NCI-H510A treated with DMSO at 0.1 percent for 48 hours (cell line): Measurements from ENCODE around the gene CPLANE1.
"Not testable (repeated sequence)": the region's sequence is repeated elsewhere in the genome, so short reads cannot be mapped to it uniquely, and the experiment has no call there.

Source experiments
- DNase-seq: peaks from one replicate; lab custom pipeline; 2025; lab: John Stamatoyannopoulos, UW

The CPLANE1 gene

GRCh38 chr5:37208883-37209797, 40.0 kb downstream of the CPLANE1 start:
- no peak for DNase-seq

DNA sequence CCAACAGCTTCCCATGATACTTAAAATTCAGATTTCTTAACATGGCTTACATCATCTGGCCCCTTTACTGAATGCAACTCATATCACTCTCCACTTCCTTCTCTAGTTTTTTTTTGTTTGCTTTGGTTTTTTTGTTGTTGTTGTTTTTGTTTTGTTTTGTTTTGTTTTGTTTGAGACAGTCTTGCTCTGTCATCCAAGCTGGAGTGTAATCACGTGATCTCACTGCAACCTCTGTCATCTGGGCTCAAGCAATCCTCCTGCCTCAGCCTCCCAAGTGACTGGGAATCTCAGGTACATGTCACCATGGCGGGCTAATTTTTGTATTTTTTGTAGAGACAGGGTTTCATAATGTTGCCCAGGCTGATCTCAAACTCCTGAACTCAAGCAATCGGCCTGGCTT, 41.4 kb downstream of the CPLANE1 start:
- no peak for DNase-seq

DNA sequence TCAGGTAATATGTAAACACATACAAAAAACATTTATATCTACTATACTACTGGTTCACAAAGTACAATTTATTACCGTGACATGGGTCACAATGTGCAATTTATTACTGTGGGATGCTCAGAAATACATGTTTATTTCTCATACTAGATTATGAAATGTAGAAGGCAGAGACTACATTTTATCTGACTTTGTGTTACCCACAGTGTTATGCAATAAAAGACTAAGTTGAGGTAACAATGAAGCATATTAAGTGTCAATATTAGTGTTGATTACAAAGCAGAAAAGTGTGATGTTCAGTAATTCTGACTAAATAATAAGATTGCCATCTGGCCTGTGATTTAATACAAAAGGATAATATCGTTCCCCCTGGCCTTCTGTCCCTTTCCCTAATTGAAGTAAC, 42.4 kb downstream of the CPLANE1 start:
- no peak for DNase-seq

DNA sequence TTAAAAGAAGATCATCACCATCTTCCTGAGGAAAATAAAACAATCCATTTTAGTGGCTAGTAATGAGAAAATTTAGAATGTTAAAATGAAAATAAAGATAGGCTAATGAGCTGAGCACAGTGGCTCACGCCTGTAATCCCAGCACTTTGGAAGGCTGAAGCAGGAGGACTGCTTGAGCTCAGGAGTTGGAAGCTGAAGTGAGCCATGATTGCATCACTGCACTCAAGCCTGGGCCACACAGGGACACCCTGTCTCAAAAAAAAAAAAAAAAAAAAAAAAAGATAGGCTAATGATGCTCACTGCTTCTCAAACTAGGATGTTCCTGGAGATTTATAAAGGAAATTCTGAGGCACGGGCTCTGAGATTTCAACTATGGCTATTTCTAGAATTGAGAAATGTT, 50.3 kb downstream of the CPLANE1 start:
- no peak for DNase-seq

DNA sequence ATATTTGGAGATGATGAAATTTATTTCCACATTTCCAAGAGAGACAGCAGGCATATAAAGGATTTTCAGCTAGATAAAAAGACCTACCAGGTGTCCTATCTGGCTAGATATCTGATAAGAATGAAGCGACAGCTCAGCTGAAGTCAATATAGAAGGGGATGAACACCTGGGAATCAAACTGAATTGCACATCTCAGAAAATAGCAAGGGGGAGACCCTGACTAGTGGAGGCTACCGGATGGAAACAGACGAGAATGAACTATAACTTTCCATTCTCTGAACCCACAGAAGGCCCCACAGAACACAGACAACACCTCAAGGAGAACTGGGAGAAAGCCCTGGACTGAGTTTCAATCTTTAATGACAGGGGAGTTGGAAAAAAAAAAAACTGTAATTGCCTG, 51.1 kb downstream of the CPLANE1 start:
- no peak for DNase-seq

GRCh38 chr5:37197340-37198050, 51.7 kb downstream of the CPLANE1 start:
- DNase-seq, result no peak

DNA sequence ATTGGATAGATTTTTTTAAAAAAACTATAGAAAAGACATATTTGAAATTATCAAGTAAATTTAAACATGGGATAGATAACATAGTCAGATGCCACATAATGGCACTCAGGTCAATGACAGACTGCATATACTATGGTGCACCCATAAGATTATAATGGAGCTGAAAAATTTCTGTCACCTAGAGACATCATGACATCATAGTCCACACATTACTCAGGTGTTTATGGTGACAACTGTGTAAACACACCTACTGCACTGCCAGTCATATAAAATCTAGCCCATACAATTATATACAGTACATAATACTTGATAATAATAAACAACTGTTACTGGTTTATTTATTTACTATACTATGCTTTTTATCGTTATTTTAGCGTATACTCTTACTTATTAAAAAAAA, 58.6 kb downstream of the CPLANE1 start:
- no peak for DNase-seq

DNA sequence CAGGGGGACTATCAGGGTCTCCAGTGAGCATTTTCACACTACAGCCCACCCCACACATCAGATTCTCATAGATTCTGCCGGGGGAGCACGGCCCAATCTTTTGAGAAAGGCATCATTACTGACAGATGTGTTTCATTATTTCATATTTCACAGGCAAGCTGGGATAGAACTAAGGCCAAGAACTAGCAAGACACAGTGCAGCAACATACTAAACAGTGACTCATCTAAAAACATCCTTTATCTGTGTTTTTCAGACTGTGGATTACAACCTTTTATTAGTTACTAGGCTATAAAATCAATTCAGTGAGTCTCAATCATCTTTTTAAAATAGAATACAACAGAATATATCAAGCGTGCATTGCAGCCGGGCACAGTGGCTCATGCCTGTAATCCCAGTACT, 59.8 kb downstream of the CPLANE1 start:
- no peak for DNase-seq

DNA sequence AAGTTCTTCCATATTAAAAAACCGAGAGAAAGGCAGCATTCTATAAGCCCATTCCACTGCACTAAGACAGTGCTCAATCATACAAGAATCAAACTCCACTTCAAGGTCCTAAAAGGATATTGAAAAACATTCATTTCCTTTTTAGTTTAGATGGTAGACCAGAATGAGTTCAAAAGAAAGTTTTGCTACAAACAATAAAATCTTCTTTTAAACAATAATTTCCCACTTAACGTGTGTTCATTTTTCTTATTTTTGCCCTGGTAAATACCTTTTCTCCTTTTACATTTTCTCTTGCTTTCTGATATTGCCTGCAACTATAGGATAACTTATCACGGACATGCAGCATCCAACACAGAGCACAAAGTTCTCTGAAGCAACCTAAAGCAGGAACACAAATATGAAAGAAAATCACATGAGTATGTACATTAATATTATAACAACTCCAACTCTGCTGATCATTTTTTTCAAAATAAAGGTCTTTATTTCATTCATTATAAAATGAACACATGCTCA, 61.7 kb downstream of the CPLANE1 start:
- no peak for DNase-seq

DNA sequence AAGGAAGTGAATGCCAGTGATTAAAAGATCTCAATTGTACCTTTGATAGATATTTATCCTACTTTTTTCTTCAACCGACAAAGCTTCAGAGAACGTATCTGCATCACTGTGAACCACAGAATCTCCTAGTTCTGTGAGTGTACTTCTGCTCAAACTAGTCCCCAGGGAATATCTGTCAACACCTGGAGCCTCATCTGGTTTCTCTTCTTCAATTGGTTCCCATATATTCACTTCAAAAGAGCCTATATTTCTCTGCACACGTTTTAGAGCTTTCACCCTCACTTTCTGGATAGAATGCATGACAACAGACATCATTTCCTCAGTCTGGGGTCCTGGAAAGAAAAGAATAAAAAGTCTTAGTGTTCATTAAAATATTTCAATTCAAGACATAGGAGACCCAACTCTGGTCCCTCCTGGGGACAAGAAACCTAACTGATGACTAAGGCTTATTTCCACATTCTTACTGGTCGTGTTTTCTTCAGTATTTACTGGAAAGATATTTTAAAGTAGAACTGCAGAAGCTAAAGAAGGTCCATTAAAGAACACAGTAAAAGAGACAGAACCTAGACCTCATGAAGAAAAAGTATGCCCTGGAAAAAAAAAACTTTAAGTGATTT, 64.3 kb downstream of the CPLANE1 start:
- DNase-seq, result no peak

DNA sequence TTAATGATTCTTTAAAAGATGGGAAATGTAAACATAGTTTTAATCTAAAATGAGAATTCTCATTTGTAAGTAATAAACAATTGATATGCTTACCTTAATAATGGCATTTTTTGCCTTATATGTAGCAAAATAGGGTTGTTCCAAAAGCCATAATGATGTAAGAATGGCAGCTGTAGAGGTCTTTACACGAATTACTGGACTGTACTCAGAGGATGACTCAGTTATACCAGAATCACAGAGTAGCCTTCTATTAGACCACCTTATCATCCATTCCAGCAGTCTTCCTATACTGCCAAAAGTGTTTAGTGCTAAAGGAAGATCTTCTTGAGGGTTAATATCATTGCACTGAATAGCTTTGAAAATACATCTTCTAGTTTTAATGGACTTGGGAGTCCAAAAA, 66.5 kb downstream of the CPLANE1 start:
- no peak for DNase-seq

DNA sequence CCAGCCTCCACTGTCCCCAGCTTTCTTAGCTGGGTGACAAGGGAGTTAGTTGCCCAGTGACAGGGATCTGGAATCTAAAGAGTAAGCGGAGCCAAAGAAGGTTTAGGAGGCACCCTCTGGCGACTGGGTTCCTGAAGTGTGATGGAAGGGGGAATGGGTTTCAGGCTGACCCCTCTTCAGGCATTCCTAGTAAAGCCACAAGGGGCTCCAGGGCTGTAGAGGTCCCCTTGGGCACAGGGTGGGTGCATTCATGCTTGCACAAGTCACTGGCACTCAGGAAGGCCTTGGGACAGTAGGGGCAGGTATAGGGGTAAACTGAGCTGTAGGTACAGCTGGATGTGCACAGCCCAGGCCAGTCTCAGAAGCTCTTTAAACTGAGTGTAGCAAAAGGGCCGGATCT, 74.2 kb downstream of the CPLANE1 start:
- DNase-seq, result no peak

- DNase-seq, result no peak
These were observed 76.2 kb downstream of the CPLANE1 start for GRCh38 chr5:37172957-37173356.

DNA sequence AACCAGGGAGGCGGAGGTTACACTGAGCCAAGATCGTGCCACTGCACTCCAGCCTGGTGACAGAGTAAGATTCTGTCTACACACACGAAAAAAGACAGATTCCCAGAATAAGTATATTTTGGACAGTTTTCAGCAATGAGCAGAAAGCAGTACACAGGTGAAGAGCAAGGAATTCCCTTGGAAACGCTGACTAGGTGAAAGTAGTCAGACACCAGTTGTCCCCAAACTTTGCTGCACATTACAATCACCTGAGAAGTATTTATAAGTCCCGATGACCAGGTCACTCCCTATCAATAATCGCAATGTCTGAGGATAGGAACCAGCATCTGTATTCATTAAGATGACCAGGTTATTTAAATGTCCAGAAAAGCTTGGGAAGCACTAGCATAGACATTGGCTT, 78.3 kb downstream of the CPLANE1 start:
- no peak for DNase-seq

GRCh38 chr5:37166197-37166596, 83.0 kb downstream of the CPLANE1 start:
- no peak for DNase-seq

DNA sequence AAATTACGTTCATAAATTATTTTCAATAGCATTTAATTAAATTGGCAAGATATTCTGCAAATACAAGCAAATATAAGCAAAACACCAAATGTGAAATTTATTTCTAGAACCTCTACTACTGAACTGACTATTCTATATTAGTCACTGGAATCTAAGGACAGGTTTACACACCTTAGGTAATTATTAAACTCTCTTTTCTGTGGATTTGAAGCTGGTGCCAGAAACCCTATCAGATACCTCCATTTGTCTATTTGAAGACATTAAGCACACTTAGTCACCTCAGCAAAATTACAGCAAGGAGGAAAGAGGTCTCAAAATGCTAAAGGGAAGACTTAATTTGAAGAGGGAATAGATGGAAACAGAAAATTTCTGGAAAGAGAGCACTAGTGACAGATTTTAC, 83.4 kb downstream of the CPLANE1 start:
- no peak for DNase-seq

- no peak for DNase-seq
These were observed 95.5 kb downstream of the CPLANE1 start for GRCh38 chr5:37153661-37154060.

- DNase-seq, result no peak
These were observed 102.3 kb downstream of the CPLANE1 start for GRCh38 chr5:37146896-37147295.

DNA sequence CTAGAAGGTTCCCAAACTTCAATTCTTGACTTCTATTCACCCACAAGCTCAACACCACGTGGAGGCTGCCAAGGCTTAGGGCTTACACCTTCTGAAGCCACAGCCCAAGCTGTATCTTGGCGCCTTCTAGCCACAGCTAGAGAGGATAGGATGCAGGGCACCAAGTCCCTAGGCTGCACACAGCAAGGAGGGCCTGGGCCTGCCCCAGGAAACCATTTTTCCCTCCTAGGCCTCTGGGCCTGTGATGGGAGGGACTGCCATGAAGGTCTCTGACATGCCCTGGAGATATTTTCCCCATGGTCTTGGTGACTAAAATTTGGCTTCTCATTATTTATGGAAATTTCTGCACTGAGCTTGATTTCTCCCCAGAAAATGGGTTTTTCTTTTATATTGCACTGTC, 112.5 kb downstream of the CPLANE1 start:
- DNase-seq, result no peak

- not testable (repeated sequence) for DNase-seq
These were observed 113.9 kb downstream of the CPLANE1 start for GRCh38 chr5:37135312-37135711.

GRCh38 chr5:37133939-37134338, 115.2 kb downstream of the CPLANE1 start:
- no peak for DNase-seq

DNA sequence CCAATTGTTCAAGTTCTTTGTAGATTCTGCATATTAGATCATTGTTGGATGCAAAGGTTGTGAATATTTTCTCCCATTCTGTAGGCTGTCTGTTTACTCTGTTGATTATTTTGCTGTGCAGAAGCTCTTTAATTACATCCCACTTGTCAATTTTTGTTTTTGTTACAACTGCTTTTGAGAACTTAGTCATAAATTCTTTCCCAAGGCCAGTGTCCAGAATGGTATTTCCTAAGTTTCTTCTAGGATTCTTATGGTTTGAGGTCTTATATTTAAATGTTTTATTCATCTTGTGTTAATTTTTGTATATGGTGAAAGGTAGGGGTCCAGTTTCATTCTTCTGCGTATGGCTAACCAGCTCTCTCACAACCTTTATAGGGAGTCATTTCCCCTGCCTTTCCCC, 116.5 kb downstream of the CPLANE1 start:
- no peak for DNase-seq

GRCh38 chr5:37121465-37121864, 127.7 kb downstream of the CPLANE1 start:
- no peak for DNase-seq
